Activated CD4-positive, CD25-positive, alpha-beta regulatory T cell treated with anti-CD3 and anti-CD28 coated beads, Interleukin-2, amount 50 U/mL, for 72 hours (primary cell): ENCODE measurements around the gene GPNMB.
A peak's percentile ranks its signal among the peaks of the same experiment; 100 is the strongest.

Source experiments
- DNase-seq: peaks from one replicate; pipeline ENCODE4 v3.0.0; 2021

The GPNMB gene

GRCh38 chr7:23275912-23276311 lies 29.3 kb downstream of the GPNMB start:
- DNase-seq, result no peak

GRCh38 chr7:23276376-23276775 lies 29.8 kb downstream of the GPNMB start:
- no peak for DNase-seq

GRCh38 chr7:23276947-23277346 lies 30.4 kb downstream of the GPNMB start:
- no peak for DNase-seq

GRCh38 chr7:23277359-23277989 lies 30.9 kb downstream of the GPNMB start:
- no peak for DNase-seq

GRCh38 chr7:23279819-23280525 lies 33.4 kb downstream of the GPNMB start:
- no peak for DNase-seq

- DNase-seq, result no peak
These were observed 36.5 kb downstream of the GPNMB start for GRCh38 chr7:23283086-23283485.

- DNase-seq, result no peak
These were observed 38.3 kb downstream of the GPNMB start for GRCh38 chr7:23284871-23285270.

- no peak for DNase-seq
These were observed 39.4 kb downstream of the GPNMB start for GRCh38 chr7:23285657-23286646.

GRCh38 chr7:23287612-23288011 lies 41.0 kb downstream of the GPNMB start:
- DNase-seq, result no peak

- DNase-seq, result no peak
These were observed 44.4 kb downstream of the GPNMB start for GRCh38 chr7:23290993-23291392.

- no peak for DNase-seq
These were observed 45.5 kb downstream of the GPNMB start for GRCh38 chr7:23291957-23292560.

- no peak for DNase-seq
These were observed 46.0 kb downstream of the GPNMB start for GRCh38 chr7:23292623-23293022.

- no peak for DNase-seq
These were observed 47.0 kb downstream of the GPNMB start for GRCh38 chr7:23293500-23294073.

GRCh38 chr7:23294549-23295400 lies 48.2 kb downstream of the GPNMB start:
- DNase-seq, result no peak

GRCh38 chr7:23295401-23295697 lies 48.8 kb downstream of the GPNMB start:
- no peak for DNase-seq

GRCh38 chr7:23298141-23298881 lies 51.7 kb downstream of the GPNMB start:
- DNase-seq, result no peak

GRCh38 chr7:23298885-23299769 lies 52.6 kb downstream of the GPNMB start, which contains the start of gene MALSU1:
Gene MALSU1, plus strand, starts transcription at chr7:23299339. Its CDS starts 14 bp downstream, at chr7:23299353.
- peak; percentile 96 for DNase-seq

- no peak for DNase-seq
These were observed 53.3 kb downstream of the GPNMB start for GRCh38 chr7:23299770-23300300.

GRCh38 chr7:23306936-23307521 lies 60.5 kb downstream of the GPNMB start:
- no peak for DNase-seq
